ENCODE measurements around the gene KIF22.

DNA sequence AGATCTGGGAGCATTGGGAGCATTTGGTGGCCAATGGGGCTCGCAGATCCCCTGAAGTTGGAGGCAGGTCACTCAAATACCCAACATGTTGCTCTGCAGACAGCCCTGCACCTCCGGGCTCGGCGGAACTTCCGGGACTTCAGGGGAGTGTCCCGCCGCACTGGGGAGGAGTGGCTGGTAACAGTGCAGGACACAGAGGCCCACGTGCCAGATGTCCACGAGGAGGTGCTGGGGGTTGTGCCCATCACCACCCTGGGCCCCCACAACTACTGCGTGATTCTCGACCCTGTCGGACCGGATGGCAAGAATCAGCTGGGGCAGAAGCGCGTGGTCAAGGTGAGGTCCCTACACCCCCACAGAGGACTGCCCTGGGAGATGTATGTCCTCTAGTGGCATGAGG is 46.1 kb downstream of the KIF22 start:
- TF ChIP-seq, protein P1, sequence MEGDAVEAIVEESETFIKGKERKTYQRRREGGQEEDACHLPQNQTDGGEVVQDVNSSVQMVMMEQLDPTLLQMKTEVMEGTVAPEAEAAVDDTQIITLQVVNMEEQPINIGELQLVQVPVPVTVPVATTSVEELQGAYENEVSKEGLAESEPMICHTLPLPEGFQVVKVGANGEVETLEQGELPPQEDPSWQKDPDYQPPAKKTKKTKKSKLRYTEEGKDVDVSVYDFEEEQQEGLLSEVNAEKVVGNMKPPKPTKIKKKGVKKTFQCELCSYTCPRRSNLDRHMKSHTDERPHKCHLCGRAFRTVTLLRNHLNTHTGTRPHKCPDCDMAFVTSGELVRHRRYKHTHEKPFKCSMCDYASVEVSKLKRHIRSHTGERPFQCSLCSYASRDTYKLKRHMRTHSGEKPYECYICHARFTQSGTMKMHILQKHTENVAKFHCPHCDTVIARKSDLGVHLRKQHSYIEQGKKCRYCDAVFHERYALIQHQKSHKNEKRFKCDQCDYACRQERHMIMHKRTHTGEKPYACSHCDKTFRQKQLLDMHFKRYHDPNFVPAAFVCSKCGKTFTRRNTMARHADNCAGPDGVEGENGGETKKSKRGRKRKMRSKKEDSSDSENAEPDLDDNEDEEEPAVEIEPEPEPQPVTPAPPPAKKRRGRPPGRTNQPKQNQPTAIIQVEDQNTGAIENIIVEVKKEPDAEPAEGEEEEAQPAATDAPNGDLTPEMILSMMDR (IDR thresholded peaks at IDR 0.05 in 2 of 3, conservative IDR thresholded peaks at IDR 0.05 in 1 of 3; ENCODE audit: insufficient read depth in 2 of 3, low read depth in 1 of 3, low read length in 3 of 3) = no peak
- TF ChIP-seq POLR2AphosphoS5 (IDR thresholded peaks at IDR 0.05; ENCODE audit: control insufficient read depth, insufficient read depth, low read depth, low read length) (no peak), TBL1XR1 (IDR thresholded peaks at IDR 0.05; ENCODE audit: low read length in 2 of 2) (no peak), ZNF274 (IDR thresholded peaks at IDR 0.05; ENCODE audit: borderline replicate concordance, low read depth, low read length) (no peak), ZNF282 (CRISPR knock-in tag; IDR thresholded peaks at IDR 0.05) (no peak), POLR2A (conservative IDR thresholded peaks at IDR 0.05) (no peak), ATF7 (IDR thresholded peaks at IDR 0.05) (no peak), STAT5B (CRISPR knock-in tag; IDR thresholded peaks at IDR 0.05) (no peak), PHF8 (IDR thresholded peaks at IDR 0.05; ENCODE audit: borderline replicate concordance, low read length) (no peak), SAP30 (IDR thresholded peaks at IDR 0.05; ENCODE audit: borderline replicate concordance, insufficient read depth, low read depth, low read length, poor library complexity, severe bottlenecking) (no peak), SNRNP70 (optimal IDR thresholded peaks at IDR 0.05; ENCODE audit: low read depth, low read length) (no peak), NFATC3 (IDR thresholded peaks at IDR 0.05) (no peak), ZKSCAN1 (IDR thresholded peaks at IDR 0.05; ENCODE audit: low read depth, low read length) (no peak)
- TF ChIP-seq, protein P2, sequence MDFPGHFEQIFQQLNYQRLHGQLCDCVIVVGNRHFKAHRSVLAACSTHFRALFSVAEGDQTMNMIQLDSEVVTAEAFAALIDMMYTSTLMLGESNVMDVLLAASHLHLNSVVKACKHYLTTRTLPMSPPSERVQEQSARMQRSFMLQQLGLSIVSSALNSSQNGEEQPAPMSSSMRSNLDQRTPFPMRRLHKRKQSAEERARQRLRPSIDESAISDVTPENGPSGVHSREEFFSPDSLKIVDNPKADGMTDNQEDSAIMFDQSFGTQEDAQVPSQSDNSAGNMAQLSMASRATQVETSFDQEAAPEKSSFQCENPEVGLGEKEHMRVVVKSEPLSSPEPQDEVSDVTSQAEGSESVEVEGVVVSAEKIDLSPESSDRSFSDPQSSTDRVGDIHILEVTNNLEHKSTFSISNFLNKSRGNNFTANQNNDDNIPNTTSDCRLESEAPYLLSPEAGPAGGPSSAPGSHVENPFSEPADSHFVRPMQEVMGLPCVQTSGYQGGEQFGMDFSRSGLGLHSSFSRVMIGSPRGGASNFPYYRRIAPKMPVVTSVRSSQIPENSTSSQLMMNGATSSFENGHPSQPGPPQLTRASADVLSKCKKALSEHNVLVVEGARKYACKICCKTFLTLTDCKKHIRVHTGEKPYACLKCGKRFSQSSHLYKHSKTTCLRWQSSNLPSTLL (IDR thresholded peaks at IDR 0.05) = no peak

Measured in K562 (cell line).